Left forelimb (tissue), 1 donor: ENCODE data around the gene SHANK3.

Experiments
- DNase-seq: peaks from one replicate; pipeline ENCODE4 v3.0.0-alpha.2; 2018; ENCODE audit warnings: low spot score

SHANK3 gene

GRCh38 chr22:50678218-50678650 is 5.6 kb downstream of the SHANK3 start:
- no peak for DNase-seq

GRCh38 chr22:50678651-50679521 is 6.3 kb downstream of the SHANK3 start:
- DNase-seq, result peak; percentile 53

- peak; percentile 61 for DNase-seq
These were observed 10.7 kb downstream of the SHANK3 start for GRCh38 chr22:50683086-50683993.

GRCh38 chr22:50683994-50684371 is 11.4 kb downstream of the SHANK3 start:
- no peak for DNase-seq

GRCh38 chr22:50684501-50684900 is 11.9 kb downstream of the SHANK3 start:
- DNase-seq, result no peak

- DNase-seq, result no peak
These were observed 12.4 kb downstream of the SHANK3 start for GRCh38 chr22:50684986-50685385.

GRCh38 chr22:50686794-50687193 is 14.2 kb downstream of the SHANK3 start:
- no peak for DNase-seq

- no peak for DNase-seq
These were observed 15.2 kb downstream of the SHANK3 start for GRCh38 chr22:50687829-50688228.

- DNase-seq, result no peak
These were observed 15.8 kb downstream of the SHANK3 start for GRCh38 chr22:50688448-50688847.

GRCh38 chr22:50691521-50691920 is 18.9 kb downstream of the SHANK3 start:
- DNase-seq, result no peak

- DNase-seq, result no peak
These were observed 20.8 kb downstream of the SHANK3 start for GRCh38 chr22:50693462-50693861.

GRCh38 chr22:50694099-50694605 is 21.5 kb downstream of the SHANK3 start:
- no peak for DNase-seq

- no peak for DNase-seq
These were observed 22.3 kb downstream of the SHANK3 start for GRCh38 chr22:50694766-50695420.

GRCh38 chr22:50695421-50696250 is 23.0 kb downstream of the SHANK3 start:
- DNase-seq, result no peak

GRCh38 chr22:50696251-50696798 is 23.7 kb downstream of the SHANK3 start:
- no peak for DNase-seq

GRCh38 chr22:50696799-50697561 is 24.4 kb downstream of the SHANK3 start:
- DNase-seq, result no peak

- DNase-seq, result no peak
These were observed 25.3 kb downstream of the SHANK3 start for GRCh38 chr22:50697667-50698506.

- no peak for DNase-seq
These were observed 25.9 kb downstream of the SHANK3 start for GRCh38 chr22:50698546-50698945.
